HG03469 (cell line): ENCODE data around the gene ATG4C.

Source experiments
- ATAC-seq: cut with Tn5 transposase; IDR thresholded peaks from one replicate; pipeline ENCODE4 v1.9.1; 2021; ENCODE audit warnings: mild to moderate bottlenecking, moderate library complexity, moderate number of reproducible peaks; ENCODE audit not compliant: unreplicated experiment

The ATG4C gene

DNA sequence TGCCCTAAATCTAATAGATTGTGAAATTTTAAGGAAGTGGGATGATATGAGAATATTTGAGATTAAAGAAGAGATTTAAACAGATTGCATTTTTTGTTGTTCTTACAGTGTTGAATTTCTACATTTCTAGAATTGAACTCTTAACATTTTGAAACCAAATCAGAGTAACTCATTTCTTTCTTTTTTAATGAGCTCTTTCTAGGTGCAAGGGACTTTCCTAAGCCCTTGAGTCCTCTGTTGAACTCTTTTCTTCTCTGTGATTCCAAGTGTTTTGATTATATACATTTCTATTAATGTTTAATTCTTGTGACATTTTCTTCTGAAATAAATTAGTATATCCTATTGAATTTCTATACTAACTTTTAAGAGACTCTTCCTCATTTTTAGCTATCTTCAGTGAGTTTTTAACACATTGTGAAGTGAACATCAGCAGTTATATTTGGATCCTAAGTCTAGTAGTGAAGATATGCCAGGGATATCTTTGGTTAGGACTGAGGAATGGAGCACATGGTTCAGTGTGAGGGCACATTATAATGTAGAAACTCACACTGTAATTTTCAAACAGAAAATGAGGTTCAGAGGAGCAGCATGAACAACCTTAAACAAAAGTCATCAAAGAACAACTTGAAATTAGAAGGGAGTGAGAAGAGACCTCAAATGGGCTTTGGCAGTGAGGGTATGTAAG lies 53.1 kb downstream of the ATG4C start:
- ATAC-seq, result no peak

DNA sequence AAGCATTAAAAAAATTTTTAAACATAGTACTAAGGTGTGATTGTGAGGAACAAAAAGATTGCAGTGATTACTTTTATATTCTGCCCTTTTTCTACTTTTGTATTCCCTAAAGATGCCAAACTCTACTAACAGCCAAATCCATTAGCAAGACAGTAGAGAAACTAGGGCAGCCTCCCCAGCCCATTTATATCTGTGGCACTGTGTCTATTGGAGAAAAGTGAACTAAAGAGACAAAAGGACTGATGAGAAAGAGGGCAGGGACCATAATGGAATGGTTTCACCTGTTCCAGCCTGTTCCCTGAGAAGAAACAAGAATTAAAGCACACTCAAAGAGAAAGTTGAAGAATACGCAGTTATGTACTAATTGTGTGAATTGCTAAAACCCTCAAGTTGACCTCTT lies 56.6 kb downstream of the ATG4C start:
- no peak for ATAC-seq

DNA sequence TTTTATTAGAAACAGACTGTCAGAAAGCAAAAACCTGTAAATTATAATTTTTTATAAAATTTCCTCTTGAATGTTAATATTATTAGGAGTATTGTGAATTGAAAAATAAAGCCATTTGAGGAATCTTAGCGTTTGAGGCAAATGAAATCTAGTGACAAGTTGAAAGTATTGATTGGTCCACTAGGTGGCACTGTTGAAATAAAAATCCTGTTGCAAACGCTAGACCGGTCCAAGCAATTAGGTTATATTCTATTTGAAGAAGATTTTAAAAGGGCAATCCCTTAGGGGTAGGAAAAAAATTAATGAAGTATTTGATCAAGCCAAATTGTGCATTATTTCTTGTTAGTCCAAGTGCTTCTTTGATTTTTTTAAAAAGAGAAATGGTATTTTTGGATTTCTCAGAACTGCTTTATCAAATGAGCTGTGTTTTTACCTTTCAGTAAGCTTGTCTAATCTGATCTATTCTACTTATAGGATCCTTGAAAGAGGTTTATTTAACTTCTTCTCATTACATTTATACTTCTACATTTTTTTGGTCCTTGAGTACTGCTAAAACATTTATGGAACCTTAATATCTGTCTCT lies 57.7 kb downstream of the ATG4C start:
- no peak for ATAC-seq

DNA sequence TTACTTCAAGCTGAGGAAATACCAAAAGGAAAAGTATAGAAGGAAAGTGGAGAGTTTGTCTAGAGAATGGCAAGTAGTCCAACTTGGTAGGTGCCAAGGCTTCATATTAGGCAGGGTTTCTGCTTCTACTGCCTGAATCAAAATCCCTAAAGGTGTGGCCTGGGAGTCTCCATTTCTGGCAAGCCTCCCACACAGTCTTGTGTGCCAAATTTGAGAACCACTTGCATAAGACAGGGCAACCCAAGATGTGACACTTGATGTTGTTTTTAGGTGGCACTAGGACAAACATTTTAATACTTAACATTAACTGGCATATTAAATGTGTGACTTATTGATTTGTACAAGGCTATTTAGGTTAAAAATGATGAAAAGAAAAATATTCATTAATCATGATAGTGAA lies 60.1 kb downstream of the ATG4C start:
- no peak for ATAC-seq

DNA sequence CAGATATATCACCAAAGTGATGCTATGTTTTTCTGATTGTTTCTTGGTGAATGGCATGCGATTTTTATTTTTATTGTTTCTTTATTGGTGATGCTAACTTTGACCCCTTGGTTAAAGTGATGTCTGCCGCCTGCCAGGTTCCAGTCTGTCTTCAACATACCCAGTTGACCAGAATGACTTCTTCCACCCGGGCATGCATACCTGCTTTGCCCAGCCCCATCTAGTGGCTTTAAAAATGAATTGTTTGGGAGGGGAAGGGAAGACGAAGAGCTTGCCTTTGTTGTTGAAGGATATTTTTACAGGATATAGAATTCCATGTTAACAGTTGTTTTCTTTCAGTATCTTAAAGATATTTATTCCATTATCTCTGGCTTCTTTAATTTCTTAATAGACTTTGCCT lies 65.1 kb downstream of the ATG4C start:
- no peak for ATAC-seq

DNA sequence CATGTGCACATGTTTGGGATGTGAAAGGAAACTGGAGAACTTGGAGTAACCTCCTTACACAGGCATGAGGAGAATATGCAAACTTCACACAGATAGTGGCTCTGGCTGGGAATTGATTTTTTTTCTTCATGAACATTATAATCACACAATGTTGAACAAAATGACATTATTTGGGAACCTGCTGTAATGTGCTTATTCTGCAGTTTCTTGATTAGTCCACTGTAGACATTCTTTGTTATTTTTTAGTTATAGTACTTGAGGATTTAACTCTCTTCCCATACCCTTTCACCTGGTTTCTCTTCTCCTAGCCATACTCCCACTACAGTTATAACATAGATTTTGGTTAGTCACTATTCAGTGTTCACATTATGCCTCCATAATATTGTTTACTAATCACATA lies 68.3 kb downstream of the ATG4C start:
- no peak for ATAC-seq

DNA sequence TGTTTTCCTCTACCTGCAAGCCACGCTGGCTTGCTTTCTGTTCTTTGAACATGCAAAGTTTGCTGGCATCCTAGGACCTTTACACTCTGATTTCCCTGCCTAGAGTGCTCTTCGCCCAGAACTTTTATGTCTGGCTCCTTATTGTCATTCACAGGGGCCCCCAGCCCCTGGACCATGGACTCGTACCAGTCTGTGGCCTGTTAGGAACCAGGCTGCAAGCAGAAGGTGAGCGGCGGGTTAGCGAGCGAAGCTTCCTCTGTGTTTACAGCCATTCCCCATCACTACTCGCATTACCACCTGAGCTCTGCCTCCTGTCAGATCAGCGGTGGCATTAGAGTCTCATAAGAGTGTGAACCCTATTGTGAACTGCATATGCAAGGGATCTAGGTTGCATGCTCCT lies 73.0 kb downstream of the ATG4C start:
- no peak for ATAC-seq

DNA sequence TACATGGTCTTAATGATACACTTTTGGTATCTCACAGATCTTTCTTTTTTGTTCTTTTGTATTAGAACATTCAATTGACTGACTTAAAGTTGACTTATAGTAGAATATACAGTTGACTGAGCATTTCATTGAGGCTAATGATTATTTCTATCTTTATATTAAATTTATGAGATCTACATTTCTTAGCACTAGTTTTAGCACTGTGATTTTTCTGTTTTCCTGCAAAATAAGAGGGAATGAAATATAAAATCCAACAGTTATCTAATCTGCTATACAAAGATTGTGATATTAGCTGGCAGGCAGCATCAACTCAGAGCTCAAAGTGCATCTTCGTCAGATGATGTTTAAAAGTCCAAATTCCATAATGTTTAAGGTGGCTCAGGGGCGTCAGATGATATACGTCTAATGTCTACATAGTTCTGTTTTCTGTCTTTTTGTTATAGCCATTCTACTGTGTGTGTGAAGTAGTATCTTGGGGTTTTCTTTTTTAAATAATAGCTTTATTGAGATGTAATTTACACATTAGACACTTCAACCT lies 85.4 kb downstream of the ATG4C start:
- ATAC-seq, result no peak

DNA sequence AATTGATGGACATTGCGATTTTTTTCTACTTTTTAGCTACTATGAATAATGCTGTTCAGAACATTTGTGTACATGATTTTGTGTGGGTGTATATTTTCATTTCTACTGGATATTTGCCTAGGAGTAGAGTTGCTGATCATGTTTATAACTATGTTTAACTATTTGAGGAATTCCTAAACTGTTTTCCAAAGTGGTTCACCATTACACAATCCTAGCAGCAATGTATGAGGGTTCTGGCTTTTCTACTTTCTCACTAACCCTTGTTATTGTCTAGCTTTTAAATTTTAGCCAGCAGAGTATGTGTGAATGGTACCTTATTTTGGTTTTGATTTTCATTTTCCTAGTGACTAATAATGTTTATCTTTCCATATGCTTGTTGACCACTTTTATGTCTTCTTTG lies 86.2 kb downstream of the ATG4C start:
- ATAC-seq, result no peak

DNA sequence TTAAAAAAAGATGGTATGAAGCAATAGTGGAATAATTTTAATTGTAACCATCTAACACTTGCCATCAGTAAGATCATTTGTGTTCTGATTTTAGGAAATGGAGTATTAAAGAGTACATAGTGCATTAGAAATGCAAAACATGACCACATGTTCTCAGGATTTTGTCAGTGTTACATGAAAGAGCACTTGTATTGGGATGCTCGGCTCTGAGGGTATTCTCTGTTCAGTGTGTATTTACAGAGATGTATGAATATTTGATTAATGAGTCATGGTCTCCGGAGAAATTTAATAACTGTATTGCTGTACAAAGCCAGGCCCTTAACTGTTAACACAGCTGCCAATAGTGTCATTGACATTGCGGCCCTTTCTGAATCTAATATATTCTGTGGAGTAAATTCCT lies 91.7 kb downstream of the ATG4C start:
- ATAC-seq, result no peak

DNA sequence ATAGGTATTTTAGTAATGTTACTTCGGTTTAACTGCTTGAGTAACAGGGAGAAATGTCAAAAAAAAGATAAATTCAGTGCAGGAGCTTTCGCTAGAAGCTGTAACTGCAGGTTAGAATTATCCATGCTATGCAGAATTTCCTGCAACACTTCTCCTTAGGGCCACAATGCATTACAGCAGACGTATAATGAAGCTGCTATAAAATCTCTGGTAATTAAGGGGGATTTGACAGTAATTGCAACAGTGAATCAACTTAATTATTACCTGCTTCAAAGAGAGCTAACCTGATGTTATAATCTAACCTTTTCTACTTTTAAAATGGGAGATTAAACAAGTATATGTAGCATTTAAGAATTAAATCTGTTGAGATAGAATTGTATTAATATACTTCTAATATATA lies 92.6 kb downstream of the ATG4C start:
- no peak for ATAC-seq

DNA sequence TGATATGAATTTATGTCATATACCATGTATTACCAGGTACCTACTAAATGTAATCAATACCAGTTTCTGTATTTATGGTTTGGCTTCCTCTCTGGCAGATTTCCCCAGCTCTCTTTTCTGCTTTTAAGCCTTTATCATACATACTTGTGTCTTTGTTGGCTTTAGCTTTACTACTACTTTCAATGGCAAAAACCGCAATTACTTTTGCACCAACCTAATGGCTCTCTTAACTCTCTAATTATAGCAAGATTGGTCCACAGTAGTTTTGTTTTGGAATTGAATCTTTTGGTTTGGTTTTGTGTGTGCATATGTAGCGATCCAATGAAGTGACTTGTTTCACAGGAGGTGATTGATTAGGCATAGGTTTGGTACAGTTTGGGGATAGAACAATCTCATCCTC lies 93.6 kb downstream of the ATG4C start:
- ATAC-seq, result no peak

DNA sequence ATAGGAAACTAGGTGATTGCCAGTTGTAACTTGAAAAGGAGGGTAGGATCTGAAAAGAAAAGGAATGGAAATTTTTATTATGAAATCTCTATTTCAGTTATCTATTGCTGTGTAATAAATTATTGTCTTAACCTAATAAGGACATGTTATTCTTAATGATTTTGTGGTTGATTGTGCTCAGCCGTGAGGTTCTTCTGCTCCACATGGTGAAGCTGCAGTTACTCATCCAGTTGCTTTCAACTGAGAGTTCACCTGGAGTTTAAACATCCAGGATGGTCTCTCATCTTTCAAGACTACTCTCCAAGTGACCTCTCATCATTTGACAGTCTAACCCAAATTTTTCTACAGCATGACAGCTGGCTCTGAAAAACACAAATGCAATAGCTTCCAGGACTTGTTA lies 96.0 kb downstream of the ATG4C start:
- no peak for ATAC-seq

DNA sequence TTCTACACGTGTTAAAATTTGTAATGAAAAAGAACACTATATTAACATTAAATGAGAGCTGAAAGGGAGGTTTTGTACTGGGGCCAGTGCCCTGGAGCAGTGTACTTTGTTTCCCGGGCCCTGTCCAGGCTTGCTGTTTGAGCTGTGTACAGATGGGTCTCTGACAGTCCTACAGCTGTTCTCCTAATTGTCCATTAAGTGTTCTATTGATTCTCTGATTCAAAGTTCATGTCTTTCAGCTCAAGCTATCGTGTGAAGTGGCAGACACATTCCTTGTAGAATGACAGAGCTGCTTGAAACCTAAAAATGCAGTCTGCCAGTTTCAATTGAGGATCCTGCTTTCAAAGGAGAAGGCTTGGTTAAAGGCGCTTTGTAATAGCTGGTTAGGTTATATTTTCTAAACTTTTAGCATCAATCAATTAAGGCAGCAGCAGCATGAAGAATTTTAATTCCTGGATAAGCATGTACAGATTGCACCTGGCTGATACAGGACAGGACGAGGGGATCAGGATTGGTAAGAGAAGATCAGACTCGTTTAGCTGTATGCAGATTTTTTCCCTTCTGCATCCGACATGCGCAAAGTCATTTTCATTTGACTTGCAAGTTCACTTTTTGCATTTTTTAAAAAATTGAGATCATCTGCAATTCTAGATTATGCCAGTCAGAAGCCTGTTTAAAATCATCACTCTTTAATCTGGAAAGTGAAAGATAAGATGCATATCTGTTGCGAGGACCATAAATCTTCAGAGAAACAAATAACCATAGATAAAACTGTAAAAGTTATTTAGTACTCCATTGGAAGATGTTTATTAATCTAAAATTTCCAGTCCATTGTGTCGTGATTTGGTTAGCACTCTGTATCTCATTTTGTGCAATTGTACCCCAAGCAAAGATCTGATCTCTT lies 98.5 kb downstream of the ATG4C start:
- no peak for ATAC-seq

DNA sequence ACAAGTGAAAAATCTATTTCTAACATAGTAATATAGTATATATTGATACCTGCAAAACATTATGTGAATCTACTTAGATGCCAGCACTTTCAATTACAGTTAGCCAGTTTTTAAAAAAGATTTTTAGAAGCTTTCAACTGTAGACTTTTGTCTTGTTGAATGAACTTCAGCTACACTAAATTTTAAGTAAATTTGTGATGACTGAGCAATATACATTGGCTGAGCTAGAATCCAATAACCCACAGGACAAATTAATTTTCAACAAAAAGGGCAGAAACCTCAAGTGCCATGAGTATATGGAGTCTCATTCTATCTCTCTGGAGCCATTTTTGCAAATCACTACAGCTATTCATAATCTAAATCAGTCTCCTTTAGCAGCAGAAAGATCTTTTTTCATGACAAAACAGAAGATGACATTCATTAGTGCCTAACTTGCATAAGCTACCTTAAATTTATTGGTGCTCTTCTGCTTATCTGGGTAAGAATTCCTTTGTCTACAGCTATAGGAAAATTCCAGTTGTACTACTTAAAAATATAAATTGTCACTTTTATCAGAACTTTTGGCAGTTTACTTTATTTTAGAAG lies 100.3 kb downstream of the ATG4C start:
- no peak for ATAC-seq

DNA sequence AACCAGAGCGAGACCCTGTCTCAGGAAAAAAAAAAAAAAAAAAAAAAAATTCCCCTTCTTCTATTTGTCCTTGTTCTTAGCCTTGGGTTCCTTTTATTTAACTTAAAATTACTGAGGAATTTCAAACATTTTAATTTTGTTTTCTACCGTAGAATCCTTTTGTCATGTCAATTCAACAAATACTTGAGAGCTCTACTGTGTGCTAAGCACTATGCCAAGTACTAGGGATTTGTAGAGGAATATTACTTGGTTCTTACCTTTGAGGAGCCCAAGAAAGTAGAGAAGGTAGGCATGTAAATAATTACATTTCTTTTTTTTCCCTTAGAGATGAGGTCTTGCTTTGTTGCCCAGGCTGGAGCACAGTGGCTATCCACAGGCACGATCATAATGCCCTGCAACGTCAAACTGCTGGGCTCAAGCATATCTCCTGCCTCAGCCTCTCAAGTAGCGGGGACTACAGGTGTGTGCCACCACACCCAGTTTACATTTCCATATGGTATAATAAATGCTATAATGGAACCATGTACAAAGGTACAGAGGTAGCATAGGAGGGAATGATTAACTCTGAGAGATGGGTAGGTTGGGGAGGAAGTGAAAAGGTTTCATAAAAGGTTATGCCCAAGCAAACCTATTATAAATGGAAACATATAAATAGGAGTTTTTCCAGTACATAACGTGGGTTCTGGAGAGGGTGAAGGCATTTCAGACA lies 104.0 kb downstream of the ATG4C start:
- ATAC-seq, result no peak

DNA sequence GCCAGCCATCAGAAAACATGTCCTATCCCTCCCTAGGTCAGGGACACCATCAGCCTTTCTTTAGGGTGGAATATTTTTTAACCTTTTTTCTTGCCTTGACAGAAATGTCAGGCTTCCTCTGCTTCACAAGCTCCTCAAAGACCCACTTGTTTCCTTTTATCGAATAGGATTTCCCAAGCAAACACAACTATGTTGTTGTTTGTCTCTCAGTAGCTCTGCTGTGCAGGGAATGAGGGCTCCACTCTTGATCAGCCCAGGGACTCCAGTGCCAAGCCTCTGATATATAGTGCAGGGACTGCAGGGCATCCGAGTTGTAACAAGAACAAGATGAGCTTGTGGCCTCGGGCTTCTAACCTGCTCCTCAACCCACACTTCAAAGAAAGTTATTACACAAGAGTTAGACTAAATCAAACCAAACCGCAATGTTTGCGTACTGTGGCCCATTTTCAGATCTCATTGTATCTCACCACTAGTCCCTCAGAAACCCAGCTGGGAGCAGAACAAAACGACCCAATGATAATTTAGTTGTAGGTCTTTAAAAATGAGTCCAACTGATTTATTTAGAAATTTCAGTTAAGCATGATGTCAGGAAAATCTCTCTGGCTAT lies 108.1 kb downstream of the ATG4C start:
- no peak for ATAC-seq

DNA sequence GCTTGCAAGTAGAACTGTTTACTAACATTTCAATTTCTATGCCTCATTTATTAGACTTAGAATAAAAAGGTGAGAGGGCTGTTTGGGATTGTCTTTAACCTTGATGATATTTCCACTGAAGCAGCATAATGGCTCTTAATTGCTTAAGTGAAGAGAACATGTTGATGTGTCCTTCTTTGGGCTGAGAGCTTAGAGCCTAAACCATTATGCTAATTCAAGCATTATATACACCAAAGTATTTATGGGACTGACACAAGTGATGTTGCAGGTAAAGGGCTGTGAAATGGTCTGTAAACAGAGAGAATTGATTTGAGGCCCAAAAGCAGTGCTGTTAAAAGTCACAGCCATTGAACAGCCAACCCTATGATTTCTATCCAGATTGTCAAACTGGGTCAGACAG lies 113.9 kb downstream of the ATG4C start:
- ATAC-seq, result no peak

DNA sequence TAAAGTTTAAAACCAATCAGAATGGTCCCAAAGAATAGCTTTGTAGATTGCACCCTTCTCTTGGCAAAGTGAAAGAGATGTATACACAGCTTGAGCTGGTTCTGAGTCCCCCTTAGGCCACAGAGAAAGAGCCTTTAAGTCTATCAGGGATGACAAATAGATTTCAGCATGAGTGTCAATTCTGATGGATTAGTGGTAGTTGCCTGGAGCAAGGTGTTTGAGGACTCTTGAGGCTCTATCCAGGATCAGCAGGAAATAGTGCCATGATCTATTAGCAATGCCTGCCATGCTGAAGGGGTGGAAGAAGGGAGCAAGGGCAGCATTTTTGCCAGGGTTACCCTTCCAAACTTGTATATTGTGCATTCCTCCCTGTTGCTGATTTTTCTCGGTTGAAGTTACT lies 116.6 kb downstream of the ATG4C start:
- ATAC-seq, result no peak

DNA sequence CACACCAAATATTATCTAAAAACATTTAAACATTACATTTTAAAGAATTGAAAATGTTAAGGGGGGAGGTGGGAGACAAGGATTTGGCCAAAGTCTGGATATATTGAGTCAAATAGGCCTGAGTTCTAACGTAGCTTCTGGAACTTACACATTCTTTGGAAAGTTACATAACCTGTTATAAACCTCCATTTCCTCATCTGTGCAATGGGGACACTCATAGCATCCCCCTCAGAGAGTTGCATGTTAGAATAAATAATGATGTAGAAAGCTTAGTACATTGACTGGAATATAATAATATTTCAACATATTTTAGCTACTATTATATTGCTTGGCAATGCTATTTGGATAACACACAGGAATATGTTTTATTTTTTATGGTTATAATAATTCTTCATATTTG lies 117.7 kb downstream of the ATG4C start:
- no peak for ATAC-seq
